Fibroblast of lung (primary cell): ENCODE data around the gene CHN2.

Experiments
- EZH2 ChIP-seq: IDR thresholded peaks from 2 replicates; pipeline ENCODE4 v1.5.1; 2012; ENCODE audit warnings: low read length, control low read depth, mild to moderate bottlenecking; ENCODE audit errors: missing control alignments
- TF ChIP-seq, protein P1 (sequence below), 2 donors: IDR thresholded peaks in 1 of 2; conservative IDR thresholded peaks in 1 of 2; 1 replicate in 1 of 2; 2 replicates in 1 of 2; pipeline ENCODE4 v1.5.1; 2011 to 2012; ENCODE audit warnings: low read length in 2 of 2, control low read depth in 1 of 2, inconsistent platforms in 1 of 2, low read depth in 1 of 2, mild to moderate bottlenecking in 1 of 2

DNA sequence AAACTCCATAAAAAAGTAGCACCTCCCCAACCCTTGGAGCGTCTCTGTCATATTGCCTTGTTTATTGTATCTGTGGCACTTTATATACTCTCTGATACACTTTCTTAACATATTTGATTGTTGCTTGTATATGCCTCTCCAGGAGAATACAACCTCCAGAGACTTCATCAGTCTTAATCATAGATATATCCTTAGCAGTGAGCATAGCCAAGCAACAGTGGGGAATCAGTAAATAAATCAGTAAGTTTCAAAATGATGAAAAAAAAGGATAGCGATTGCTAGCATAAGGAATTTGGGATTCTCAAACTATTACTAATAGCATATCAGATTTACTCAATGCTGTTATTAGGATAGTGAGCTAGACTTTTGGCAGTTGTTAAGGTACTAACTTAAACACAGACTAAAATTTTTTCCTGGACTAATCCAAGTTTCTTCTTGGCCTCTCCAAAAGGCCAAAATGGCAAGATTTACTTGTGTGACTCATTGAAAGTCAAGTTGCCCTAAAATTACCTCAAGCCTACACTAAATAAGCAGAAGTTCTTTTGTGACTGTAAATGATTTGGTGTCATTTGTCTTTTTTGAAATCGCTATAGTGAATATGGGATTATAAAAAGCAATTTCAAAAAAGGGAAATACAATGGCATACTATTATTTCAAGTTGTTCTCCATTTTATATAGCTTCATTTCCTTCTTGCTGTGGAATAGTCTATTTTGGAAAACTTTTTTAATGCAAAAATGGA lies 177.9 kb downstream of the CHN2 start:
- TF ChIP-seq, protein P1, sequence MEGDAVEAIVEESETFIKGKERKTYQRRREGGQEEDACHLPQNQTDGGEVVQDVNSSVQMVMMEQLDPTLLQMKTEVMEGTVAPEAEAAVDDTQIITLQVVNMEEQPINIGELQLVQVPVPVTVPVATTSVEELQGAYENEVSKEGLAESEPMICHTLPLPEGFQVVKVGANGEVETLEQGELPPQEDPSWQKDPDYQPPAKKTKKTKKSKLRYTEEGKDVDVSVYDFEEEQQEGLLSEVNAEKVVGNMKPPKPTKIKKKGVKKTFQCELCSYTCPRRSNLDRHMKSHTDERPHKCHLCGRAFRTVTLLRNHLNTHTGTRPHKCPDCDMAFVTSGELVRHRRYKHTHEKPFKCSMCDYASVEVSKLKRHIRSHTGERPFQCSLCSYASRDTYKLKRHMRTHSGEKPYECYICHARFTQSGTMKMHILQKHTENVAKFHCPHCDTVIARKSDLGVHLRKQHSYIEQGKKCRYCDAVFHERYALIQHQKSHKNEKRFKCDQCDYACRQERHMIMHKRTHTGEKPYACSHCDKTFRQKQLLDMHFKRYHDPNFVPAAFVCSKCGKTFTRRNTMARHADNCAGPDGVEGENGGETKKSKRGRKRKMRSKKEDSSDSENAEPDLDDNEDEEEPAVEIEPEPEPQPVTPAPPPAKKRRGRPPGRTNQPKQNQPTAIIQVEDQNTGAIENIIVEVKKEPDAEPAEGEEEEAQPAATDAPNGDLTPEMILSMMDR (conservative IDR thresholded peaks at IDR 0.05 in 1 of 2, IDR thresholded peaks at IDR 0.05 in 1 of 2; ENCODE audit: low read depth in 1 of 2, low read length in 2 of 2) = no peak
- TF ChIP-seq EZH2 = no peak
